ENCODE results near the gene TEAD1. TPM values are rescaled to one million over a fixed set of nuclear protein-coding genes. Genes with fewer than 3 reads are reported as not detected.

TEAD1 gene
- total and polyA plus RNA-seq, 9 of the 15 experiments (the other 6 are each of a cell fraction or from before 2014, with no cell fraction given) = 1.7 to 17.7 (median 10.8) TPM

GRCh38 chr11:12824281-12825041 is 150.2 kb downstream of the TEAD1 start (continued):
- TF ChIP-seq, protein P1, sequence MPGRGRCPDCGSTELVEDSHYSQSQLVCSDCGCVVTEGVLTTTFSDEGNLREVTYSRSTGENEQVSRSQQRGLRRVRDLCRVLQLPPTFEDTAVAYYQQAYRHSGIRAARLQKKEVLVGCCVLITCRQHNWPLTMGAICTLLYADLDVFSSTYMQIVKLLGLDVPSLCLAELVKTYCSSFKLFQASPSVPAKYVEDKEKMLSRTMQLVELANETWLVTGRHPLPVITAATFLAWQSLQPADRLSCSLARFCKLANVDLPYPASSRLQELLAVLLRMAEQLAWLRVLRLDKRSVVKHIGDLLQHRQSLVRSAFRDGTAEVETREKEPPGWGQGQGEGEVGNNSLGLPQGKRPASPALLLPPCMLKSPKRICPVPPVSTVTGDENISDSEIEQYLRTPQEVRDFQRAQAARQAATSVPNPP (IDR thresholded peaks at IDR 0.05; ENCODE audit: borderline replicate concordance, insufficient read depth, insufficient read length) = no peak
- TF ChIP-seq VEZF1 (CRISPR knock-in tag; IDR thresholded peaks at IDR 0.05) = peak; percentile 24; the same call in 1 of the 2 replicates
- no peak for TF ChIP-seq JUND (IDR thresholded peaks at IDR 0.05; ENCODE audit: borderline replicate concordance, low read depth, low read length)
- TF ChIP-seq JUND (tag; IDR thresholded peaks at IDR 0.05; ENCODE audit: borderline replicate concordance, low read depth, low read length) = peak; percentile 19; the same call in 1 of the 3 replicates
- TF ChIP-seq ZNF592 (IDR thresholded peaks at IDR 0.05) = peak; percentile 69
- TF ChIP-seq CHD4 (IDR thresholded peaks at IDR 0.05; ENCODE audit: insufficient read depth, insufficient replicate concordance, low read depth, low read length, poor library complexity, severe bottlenecking) = no peak
- TF ChIP-seq DACH1 (IDR thresholded peaks at IDR 0.05; ENCODE audit: partially characterized antibody) = peak; percentile 71
- TF ChIP-seq, protein P2, sequence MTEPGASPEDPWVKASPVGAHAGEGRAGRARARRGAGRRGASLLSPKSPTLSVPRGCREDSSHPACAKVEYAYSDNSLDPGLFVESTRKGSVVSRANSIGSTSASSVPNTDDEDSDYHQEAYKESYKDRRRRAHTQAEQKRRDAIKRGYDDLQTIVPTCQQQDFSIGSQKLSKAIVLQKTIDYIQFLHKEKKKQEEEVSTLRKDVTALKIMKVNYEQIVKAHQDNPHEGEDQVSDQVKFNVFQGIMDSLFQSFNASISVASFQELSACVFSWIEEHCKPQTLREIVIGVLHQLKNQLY (CRISPR knock-in tag; conservative IDR thresholded peaks at IDR 0.05) = no peak
- TF ChIP-seq, protein P3, sequence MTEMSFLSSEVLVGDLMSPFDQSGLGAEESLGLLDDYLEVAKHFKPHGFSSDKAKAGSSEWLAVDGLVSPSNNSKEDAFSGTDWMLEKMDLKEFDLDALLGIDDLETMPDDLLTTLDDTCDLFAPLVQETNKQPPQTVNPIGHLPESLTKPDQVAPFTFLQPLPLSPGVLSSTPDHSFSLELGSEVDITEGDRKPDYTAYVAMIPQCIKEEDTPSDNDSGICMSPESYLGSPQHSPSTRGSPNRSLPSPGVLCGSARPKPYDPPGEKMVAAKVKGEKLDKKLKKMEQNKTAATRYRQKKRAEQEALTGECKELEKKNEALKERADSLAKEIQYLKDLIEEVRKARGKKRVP (CRISPR knock-in tag; IDR thresholded peaks at IDR 0.05) = no peak
- TF ChIP-seq NFRKB (IDR thresholded peaks at IDR 0.05; ENCODE audit: low read depth) = no peak
- 0 out of 2 replicates have a peak, but pooled peaks have one; percentile 24 for TF ChIP-seq LEF1 (IDR thresholded peaks at IDR 0.05)
- no peak for TF ChIP-seq ZKSCAN3 (CRISPR knock-in tag; IDR thresholded peaks at IDR 0.05)
- peak; percentile 57; the same call in 1 of the 2 replicates for TF ChIP-seq CTBP1 (IDR thresholded peaks at IDR 0.05; ENCODE audit: borderline replicate concordance)
- TF ChIP-seq NR2C2 (CRISPR knock-in tag; IDR thresholded peaks at IDR 0.05) = no peak
- peak; percentile 45; the same call in 1 of the 2 replicates for TF ChIP-seq NR2C2 (tag; IDR thresholded peaks at IDR 0.05)
- TF ChIP-seq CBFA2T2 (conservative IDR thresholded peaks at IDR 0.05) = peak; percentile 57; the same call in 1 of the 2 replicates
- TF ChIP-seq MED1 (CRISPR knock-in tag; IDR thresholded peaks at IDR 0.05; ENCODE audit: borderline replicate concordance) = no peak
- TF ChIP-seq EHMT2 (IDR thresholded peaks at IDR 0.05) = 0 out of 2 replicates have a peak, but pooled peaks have one; percentile 44
- TF ChIP-seq RAD21 (CRISPR knock-in tag; conservative IDR thresholded peaks at IDR 0.05 in 1 of 2, IDR thresholded peaks at IDR 0.05 in 1 of 2) = peak; percentile 45 to 76
